ENCODE data around the gene ZFP92.

The ZFP92 gene

DNA sequence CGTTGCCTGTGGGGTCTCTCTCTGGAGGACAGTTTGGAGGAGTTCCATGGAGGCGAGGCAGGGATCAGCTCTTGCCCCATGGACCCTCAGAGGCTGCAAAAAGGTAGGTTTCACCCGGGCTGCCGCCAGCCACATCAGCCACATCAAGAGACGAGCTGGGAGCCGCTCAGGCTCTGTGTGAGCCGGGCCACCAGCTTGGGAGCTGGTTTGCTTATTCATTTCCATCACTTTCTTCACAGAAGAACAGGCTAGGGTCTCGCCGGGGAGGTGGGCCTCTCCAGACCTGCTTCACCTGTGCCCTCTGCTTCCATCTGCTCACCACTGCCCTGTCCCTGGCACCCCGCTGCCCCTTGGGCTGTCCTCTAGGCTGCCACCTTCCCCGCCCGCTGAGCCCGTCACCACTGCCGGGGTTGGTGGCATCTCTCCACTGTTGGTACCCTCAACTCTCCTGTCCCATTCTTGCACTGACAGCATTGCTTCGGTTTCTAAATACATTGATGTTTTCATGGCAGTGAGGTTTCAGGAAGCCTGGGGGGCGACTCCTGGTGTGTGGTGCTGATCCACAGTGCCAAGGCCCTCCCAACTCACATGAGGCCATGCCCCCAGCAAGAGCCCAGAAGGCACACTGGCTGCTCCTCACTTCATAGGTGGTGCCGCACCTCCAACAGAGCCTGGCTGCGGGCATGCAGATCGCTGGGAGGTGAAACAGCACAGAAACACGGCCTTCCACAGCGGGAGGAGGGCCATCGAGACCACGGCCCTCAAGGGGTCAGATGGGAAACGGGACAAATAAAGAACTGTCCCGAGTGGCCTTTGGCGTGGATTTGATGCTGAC is 39.1 kb downstream of the ZFP92 start:
- no peak for TF ChIP-seq EZH2phosphoT487 (conservative IDR thresholded peaks at IDR 0.05; ENCODE audit: low read length)
- TF ChIP-seq, protein P1, sequence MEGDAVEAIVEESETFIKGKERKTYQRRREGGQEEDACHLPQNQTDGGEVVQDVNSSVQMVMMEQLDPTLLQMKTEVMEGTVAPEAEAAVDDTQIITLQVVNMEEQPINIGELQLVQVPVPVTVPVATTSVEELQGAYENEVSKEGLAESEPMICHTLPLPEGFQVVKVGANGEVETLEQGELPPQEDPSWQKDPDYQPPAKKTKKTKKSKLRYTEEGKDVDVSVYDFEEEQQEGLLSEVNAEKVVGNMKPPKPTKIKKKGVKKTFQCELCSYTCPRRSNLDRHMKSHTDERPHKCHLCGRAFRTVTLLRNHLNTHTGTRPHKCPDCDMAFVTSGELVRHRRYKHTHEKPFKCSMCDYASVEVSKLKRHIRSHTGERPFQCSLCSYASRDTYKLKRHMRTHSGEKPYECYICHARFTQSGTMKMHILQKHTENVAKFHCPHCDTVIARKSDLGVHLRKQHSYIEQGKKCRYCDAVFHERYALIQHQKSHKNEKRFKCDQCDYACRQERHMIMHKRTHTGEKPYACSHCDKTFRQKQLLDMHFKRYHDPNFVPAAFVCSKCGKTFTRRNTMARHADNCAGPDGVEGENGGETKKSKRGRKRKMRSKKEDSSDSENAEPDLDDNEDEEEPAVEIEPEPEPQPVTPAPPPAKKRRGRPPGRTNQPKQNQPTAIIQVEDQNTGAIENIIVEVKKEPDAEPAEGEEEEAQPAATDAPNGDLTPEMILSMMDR (IDR thresholded peaks at IDR 0.05; ENCODE audit: insufficient read depth, low read length, poor library complexity, severe bottlenecking): no peak
- H3K27ac ChIP-seq (ENCODE audit: low read depth, low read length): no peak overlapping the region
- no peaks in the 10 kb centered on the region for H3K36me3 ChIP-seq (ENCODE audit: low read length)
- no peak overlapping the region for H3K9ac ChIP-seq (ENCODE audit: low read length)
- H3K9me3 ChIP-seq (ENCODE audit: insufficient read depth, low read length): no peaks in the 10 kb centered on the region
- no peaks in the 10 kb centered on the region for H3K9me2 ChIP-seq (replicated peaks; ENCODE audit: insufficient read depth, low read length)
- no peak overlapping the region for H3K4me2 ChIP-seq (ENCODE audit: low read depth, low read length, poor library complexity, severe bottlenecking)
- no peak overlapping the region for H2AFZ ChIP-seq (ENCODE audit: low read depth, low read length, severe bottlenecking)
- no peaks in the 10 kb centered on the region for H3F3A ChIP-seq (ENCODE audit: insufficient read depth)
- H4K20me1 ChIP-seq (ENCODE audit: low read depth, low read length): no peaks in the 10 kb centered on the region
- H3K4me3 ChIP-seq (ENCODE audit: insufficient read depth, low read length, poor library complexity, severe bottlenecking): no peak overlapping the region
- no peaks in the 10 kb centered on the region for H3K27me3 ChIP-seq (ENCODE audit: low read length)
- H3K79me2 ChIP-seq (ENCODE audit: insufficient read depth, low read length): no peaks in the 10 kb centered on the region

DNA sequence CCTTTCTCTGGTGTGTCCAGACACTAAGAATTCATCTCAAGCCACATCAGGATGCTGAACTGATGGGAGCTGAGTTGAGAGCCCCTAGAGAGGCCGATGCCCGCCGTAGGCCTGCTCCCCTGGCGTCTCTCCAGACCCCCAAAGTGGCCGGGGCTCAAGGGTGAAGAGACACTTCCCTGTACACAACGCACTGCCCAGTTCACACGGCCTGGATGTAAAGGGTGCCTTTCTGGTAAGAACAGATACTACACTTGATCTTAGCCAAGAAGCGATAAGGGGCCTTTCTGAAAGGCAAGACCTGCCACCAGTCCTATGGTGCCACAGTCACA is 39.6 kb downstream of the ZFP92 start:
- Histone ChIP-seq H3K9me2 (replicated peaks; ENCODE audit: insufficient read depth, low read length) (no peaks in the 10 kb centered on the region), H3K27ac (ENCODE audit: low read depth, low read length) (no peak overlapping the region), H3K27me3 (ENCODE audit: low read length) (no peaks in the 10 kb centered on the region)

DNA sequence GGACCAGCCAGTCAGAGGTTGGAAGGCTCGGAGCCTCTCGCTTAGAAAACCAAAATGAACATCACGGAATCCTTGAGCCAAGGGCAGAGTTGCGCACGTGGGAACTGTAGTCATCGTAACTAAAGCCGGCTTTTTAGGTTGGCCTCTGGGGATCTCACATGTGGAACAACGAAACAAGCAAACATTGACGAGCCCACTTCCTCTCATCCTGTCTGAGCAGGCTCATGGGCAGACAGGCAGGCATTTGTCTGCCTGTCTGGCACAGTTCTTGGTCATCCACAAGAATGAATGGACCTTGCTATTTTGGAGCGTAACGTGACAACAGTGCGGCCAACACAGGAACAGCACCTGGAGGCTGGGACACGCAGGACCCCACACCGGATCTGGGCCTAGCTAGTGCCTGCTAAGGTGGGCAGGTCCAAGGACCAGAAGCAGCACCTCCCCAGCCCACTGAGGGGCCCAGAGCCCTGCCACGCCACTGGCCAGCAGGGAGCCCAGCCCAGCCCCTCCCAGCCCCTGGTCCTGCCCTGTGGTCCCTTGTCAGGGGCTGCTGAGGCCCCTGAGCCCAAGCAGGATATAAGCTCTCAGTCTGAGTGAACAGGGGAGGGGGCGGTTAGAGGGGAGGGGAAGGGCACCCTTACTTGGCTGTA is 43.8 kb downstream of the ZFP92 start:
- H3F3A ChIP-seq (ENCODE audit: insufficient read depth): no peaks in the 10 kb centered on the region
- H4K20me1 ChIP-seq (ENCODE audit: low read depth, low read length): no peaks in the 10 kb centered on the region
- H3K9ac ChIP-seq (ENCODE audit: low read length): no peak overlapping the region
- H3K79me2 ChIP-seq (ENCODE audit: insufficient read depth, low read length): no peaks in the 10 kb centered on the region
- H3K27ac ChIP-seq (ENCODE audit: low read depth, low read length): no peak overlapping the region
- H3K9me2 ChIP-seq (replicated peaks; ENCODE audit: insufficient read depth, low read length): no peaks in the 10 kb centered on the region
- H2AFZ ChIP-seq (ENCODE audit: low read depth, low read length, severe bottlenecking): no peak overlapping the region
- TF ChIP-seq EZH2phosphoT487 (conservative IDR thresholded peaks at IDR 0.05; ENCODE audit: low read length): no peak
- TF ChIP-seq, protein P1 (IDR thresholded peaks at IDR 0.05; ENCODE audit: insufficient read depth, low read length, poor library complexity, severe bottlenecking): no peak
- no peaks in the 10 kb centered on the region for H3K36me3 ChIP-seq (ENCODE audit: low read length)
- H3K4me3 ChIP-seq (ENCODE audit: insufficient read depth, low read length, poor library complexity, severe bottlenecking): no peak overlapping the region
- H3K4me2 ChIP-seq (ENCODE audit: low read depth, low read length, poor library complexity, severe bottlenecking): no peak overlapping the region
- H3K9me3 ChIP-seq (ENCODE audit: insufficient read depth, low read length): no peaks in the 10 kb centered on the region
- no peaks in the 10 kb centered on the region for H3K27me3 ChIP-seq (ENCODE audit: low read length)

More for the DNA sequence above, 39.6 kb downstream of the ZFP92 start:
- TF ChIP-seq EZH2phosphoT487 (conservative IDR thresholded peaks at IDR 0.05; ENCODE audit: low read length): no peak
- TF ChIP-seq, protein P1 (IDR thresholded peaks at IDR 0.05; ENCODE audit: insufficient read depth, low read length, poor library complexity, severe bottlenecking): no peak
- Histone ChIP-seq H3K9me3 (ENCODE audit: insufficient read depth, low read length) (no peaks in the 10 kb centered on the region), H3K79me2 (ENCODE audit: insufficient read depth, low read length) (no peaks in the 10 kb centered on the region), H3F3A (ENCODE audit: insufficient read depth) (no peaks in the 10 kb centered on the region), H3K4me3 (ENCODE audit: insufficient read depth, low read length, poor library complexity, severe bottlenecking) (no peak overlapping the region), H3K4me2 (ENCODE audit: low read depth, low read length, poor library complexity, severe bottlenecking) (no peak overlapping the region), H4K20me1 (ENCODE audit: low read depth, low read length) (no peaks in the 10 kb centered on the region), H2AFZ (ENCODE audit: low read depth, low read length, severe bottlenecking) (no peak overlapping the region), H3K36me3 (ENCODE audit: low read length) (no peaks in the 10 kb centered on the region), H3K9ac (ENCODE audit: low read length) (no peak overlapping the region)

Data from SU-DHL-6 (cell line).